ENCODE results near the gene ABHD3. TPM values are rescaled to one million over a fixed set of nuclear protein-coding genes. Genes with fewer than 3 reads are reported as not detected.

The ABHD3 gene
- total RNA-seq, 2 experiments from 2014 or later: 13.7 to 14.3 TPM

DNA sequence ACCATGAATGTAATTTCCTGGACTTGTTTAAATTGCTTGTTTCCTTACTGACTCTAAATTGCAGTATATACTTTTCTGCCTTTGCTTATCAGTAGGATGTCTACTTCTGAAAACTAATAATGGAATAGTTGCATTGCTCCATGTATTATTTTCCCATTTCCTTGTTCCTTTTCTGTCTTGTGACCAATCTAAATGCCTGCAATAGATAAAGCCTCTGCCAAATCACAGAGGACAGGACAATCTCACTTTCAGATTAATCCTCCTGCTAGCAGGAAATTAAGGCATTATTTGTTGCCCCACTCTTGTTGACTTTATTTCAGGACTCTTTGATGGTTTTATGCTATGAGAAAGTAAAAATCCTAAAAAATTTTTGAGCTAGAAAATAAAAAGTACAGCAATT lies 99.4 kb downstream of the ABHD3 start:
- Mint-ChIP-seq H3K27ac (no peak overlapping the region), H3K4me3 (no peak overlapping the region), H3K4me1 (peaks cover 17% of the 10 kb centered on the region), H3K36me3 (ENCODE audit: low read depth) (no peaks in the 10 kb centered on the region), H3K27me3 (no peaks in the 10 kb centered on the region), H3K9me3 (ENCODE audit: low read depth) (no peaks in the 10 kb centered on the region)
- DNase-seq (no peak), ATAC-seq (no peak)
- POLR2A ChIA-PET: no interaction called here
- intact Hi-C loops (cut with DNase I, micrococcal nuclease): loop anchor here in 1 of 2 experiments (10.0 kb wide), 2 partner anchors 410 to 1980 kb away; partner anchors contain the start of gene NPC1
- CTCF ChIA-PET: interaction anchor here (0.6 kb wide), 1 partner anchor 109 kb away, joined by 3 read pairs; no protein-coding TSS in a partner anchor

GRCh38 chr18:21604671-21605070 lies 99.9 kb downstream of the ABHD3 start:
- no peak overlapping the region for H3K27ac Mint-ChIP-seq

DNA sequence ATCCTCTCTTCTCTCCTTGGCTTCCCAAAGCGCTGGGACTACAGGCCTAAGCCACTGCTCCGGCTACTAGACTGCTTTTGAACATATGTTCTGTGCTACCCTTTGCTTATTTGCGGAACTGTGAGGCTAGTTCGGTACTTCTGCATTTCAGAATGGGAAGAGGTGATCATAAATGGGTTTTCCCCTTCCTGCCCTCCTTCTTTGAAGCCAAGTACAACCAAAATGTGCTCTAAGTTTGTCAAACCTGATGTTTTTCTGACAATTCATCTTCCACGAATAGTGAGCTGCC lies 102.3 kb downstream of the ABHD3 start:
- Mint-ChIP-seq H3K27me3 (no peaks in the 10 kb centered on the region), H3K36me3 (ENCODE audit: low read depth) (peaks cover 3% of the 10 kb centered on the region), H3K4me3 (no peak overlapping the region), H3K4me1 (peaks cover 32% of the 10 kb centered on the region), H3K27ac (no peak overlapping the region), H3K9me3 (ENCODE audit: low read depth) (no peaks in the 10 kb centered on the region)
- ATAC-seq (no peak), DNase-seq (no peak)
- intact Hi-C loops (cut with DNase I, micrococcal nuclease): loop anchor here in 1 of 2 experiments (5.0 to 10.0 kb wide), 3 partner anchors 115 to 1983 kb away; partner anchors contain the start of gene NPC1
- ChIA-PET POLR2A (no interaction called here), CTCF (interaction anchor here (3.1 kb wide), 1 partner anchor 11 kb away, joined by 24 read pairs; the partner anchor contains the start of gene SNRPD1)

More at GRCh38 chr18:21604671-21605070, 99.9 kb downstream of the ABHD3 start:
- peaks cover 17% of the 10 kb centered on the region for H3K4me1 Mint-ChIP-seq
- ATAC-seq: no peak
- ChIA-PET CTCF (interaction anchor here (0.5 to 3.1 kb wide), 2 partner anchors 8 to 25 kb away, joined by 3 to 24 read pairs; partner anchors contain the start of gene SNRPD1), POLR2A (no interaction called here)
- H3K36me3 Mint-ChIP-seq (ENCODE audit: low read depth): peaks cover 3% of the 10 kb centered on the region
- intact Hi-C loops (cut with DNase I, micrococcal nuclease): loop anchor here in 1 of 2 experiments (5.0 to 10.0 kb wide), 3 partner anchors 117 to 1980 kb away; partner anchors contain the start of gene NPC1
- H3K27me3 Mint-ChIP-seq: no peaks in the 10 kb centered on the region
- H3K9me3 Mint-ChIP-seq (ENCODE audit: low read depth): no peaks in the 10 kb centered on the region
- no peak overlapping the region for H3K4me3 Mint-ChIP-seq
- DNase-seq: no peak

Small RNA genes within 50 kb of the gene (microRNA-seq; reads per million reads assigned to microRNA genes)
- gene MIR320C1 (ENCODE audit: borderline replicate concordance): 1.4 reads per million

Other genes with a start within 250 kb of the ABHD3 start
- 10 to 100 TPM; 21.7 to 26.5 TPM for gene ESCO1, start 104.1 kb downstream of the ABHD3 start, total RNA-seq
- 100 to 1,000 TPM in 1 of 2 experiments, 10 to 100 TPM in 1; 79.9 to 163 TPM for gene SNRPD1, start 92.5 kb downstream of the ABHD3 start, total RNA-seq
- 10 to 100 TPM; 24.7 to 33.6 TPM for gene MIB1, start 36.0 kb upstream of the ABHD3 start, total RNA-seq